NCI-H69 (cell line): ENCODE measurements around the gene TSEN2.
"Not testable (repeated sequence)": the region's sequence is repeated elsewhere in the genome, so short reads cannot be mapped to it uniquely, and the experiment has no call there.

Experiments used
- DNase-seq: peaks from one replicate; lab custom pipeline; 2025; lab: John Stamatoyannopoulos, UW

The TSEN2 gene

GRCh38 chr3:12484198-12484982, at the start of gene TSEN2:
Gene TSEN2, plus strand, starts transcription at chr3:12484480. Its CDS starts 5,321 bp downstream, at chr3:12489801.
- peak; percentile 93 for DNase-seq

GRCh38 chr3:12436514-12437220, 47.6 kb upstream of the TSEN2 start:
- no peak for DNase-seq

- DNase-seq = no peak
These were observed 47.1 kb upstream of the TSEN2 start for GRCh38 chr3:12437221-12437605.

GRCh38 chr3:12437861-12438260, 46.4 kb upstream of the TSEN2 start:
- DNase-seq = no peak

GRCh38 chr3:12438318-12438717, 46.0 kb upstream of the TSEN2 start:
- no peak for DNase-seq

- DNase-seq = no peak
These were observed 44.9 kb upstream of the TSEN2 start for GRCh38 chr3:12439161-12439940.

GRCh38 chr3:12440927-12441714, 43.2 kb upstream of the TSEN2 start:
- DNase-seq = no peak

- peak; percentile 0 for DNase-seq
These were observed 41.4 kb upstream of the TSEN2 start for GRCh38 chr3:12442654-12443501.

- no peak for DNase-seq
These were observed 40.3 kb upstream of the TSEN2 start for GRCh38 chr3:12443781-12444522.

- DNase-seq = peak; percentile 70
These were observed 39.5 kb upstream of the TSEN2 start for GRCh38 chr3:12444582-12445471.

GRCh38 chr3:12445523-12446240, 38.6 kb upstream of the TSEN2 start:
- DNase-seq = no peak

- no peak for DNase-seq
These were observed 38.0 kb upstream of the TSEN2 start for GRCh38 chr3:12446298-12446697.

GRCh38 chr3:12447075-12447474, 37.2 kb upstream of the TSEN2 start:
- DNase-seq = no peak

- DNase-seq = not testable (repeated sequence)
These were observed 35.7 kb upstream of the TSEN2 start for GRCh38 chr3:12448404-12449202.

GRCh38 chr3:12449889-12450682, 34.2 kb upstream of the TSEN2 start:
- peak; percentile 33 for DNase-seq

- DNase-seq = no peak
These were observed 32.8 kb upstream of the TSEN2 start for GRCh38 chr3:12451481-12451880.

- DNase-seq = no peak
These were observed 32.3 kb upstream of the TSEN2 start for GRCh38 chr3:12451960-12452359.
